CD4-positive, alpha-beta T cell treated with Interferon alpha-2 for 1 hour (primary cell): ENCODE measurements around the gene CFAP20.
"Not testable (repeated sequence)": the region's sequence is repeated elsewhere in the genome, so short reads cannot be mapped to it uniquely, and the experiment has no call there.

Source experiments
- DNase-seq, 2 donors: peaks; one replicate each; pipeline ENCODE4 v3.0.0-alpha.2; 2020 to 2022

Gene CFAP20

GRCh38 chr16:58094791-58095574 lies 34.2 kb downstream of the CFAP20 start:
- DNase-seq, result no peak

- DNase-seq, result no peak
Measured at GRCh38 chr16:58094026-58094425, 35.2 kb downstream of the CFAP20 start.

GRCh38 chr16:58090396-58090795 lies 38.8 kb downstream of the CFAP20 start:
- not testable (repeated sequence) for DNase-seq

GRCh38 chr16:58088091-58088490 lies 41.1 kb downstream of the CFAP20 start:
- no peak for DNase-seq

- DNase-seq, result no peak
Measured at GRCh38 chr16:58087209-58087913, 41.8 kb downstream of the CFAP20 start.

GRCh38 chr16:58086381-58087208 lies 42.6 kb downstream of the CFAP20 start:
- no peak for DNase-seq

GRCh38 chr16:58085584-58086251 lies 43.5 kb downstream of the CFAP20 start:
- no peak for DNase-seq

GRCh38 chr16:58085171-58085570 lies 44.0 kb downstream of the CFAP20 start:
- no peak for DNase-seq

- no peak for DNase-seq
Measured at GRCh38 chr16:58084635-58085034, 44.5 kb downstream of the CFAP20 start.

GRCh38 chr16:58082381-58082780 lies 46.8 kb downstream of the CFAP20 start:
- DNase-seq, result no peak

- not testable (repeated sequence) for DNase-seq
Measured at GRCh38 chr16:58080657-58081056, 48.5 kb downstream of the CFAP20 start.

GRCh38 chr16:58077796-58078195 lies 51.4 kb downstream of the CFAP20 start:
- no peak for DNase-seq

GRCh38 chr16:58076514-58076913 lies 52.7 kb downstream of the CFAP20 start:
- no peak for DNase-seq

GRCh38 chr16:58074657-58075056 lies 54.5 kb downstream of the CFAP20 start:
- no peak for DNase-seq

GRCh38 chr16:58073086-58073485 lies 56.1 kb downstream of the CFAP20 start:
- DNase-seq, result not testable (repeated sequence)

GRCh38 chr16:58072134-58072533 lies 57.0 kb downstream of the CFAP20 start:
- not testable (repeated sequence) for DNase-seq

GRCh38 chr16:58070585-58070984 lies 58.6 kb downstream of the CFAP20 start:
- no peak for DNase-seq
